ENCODE measurements around the gene RHOF. TPM values are rescaled to one million over a fixed set of nuclear protein-coding genes. Genes with fewer than 3 reads are reported as not detected.

The RHOF gene
- total RNA-seq, 1 donor from 2014 or later, result 25.5 TPM

- Mint-ChIP-seq H3K9me3 (no peaks in the 10 kb centered on the region), H3K4me1 (peaks cover 48% of the 10 kb centered on the region), H3K36me3 (ENCODE audit: low read depth) (peaks cover 6% of the 10 kb centered on the region), H3K27me3 (ENCODE audit: low read depth) (no peaks in the 10 kb centered on the region), H3K4me3 (peak overlapping the region; percentile 50), H3K27ac (ENCODE audit: unreplicated experiment) (no peak overlapping the region)
- TF ChIP-seq CTCF (conservative IDR thresholded peaks at IDR 0.05), result no peak
- no peak for DNase-seq (ENCODE audit: low read depth, low spot score)
Observed at GRCh38 chr12:121808623-121809022, 15.1 kb upstream of the RHOF start.

- no peak for DNase-seq (ENCODE audit: low read depth, low spot score)
- Mint-ChIP-seq H3K27me3 (ENCODE audit: low read depth) (peaks cover 3% of the 10 kb centered on the region), H3K4me1 (peaks cover 45% of the 10 kb centered on the region), H3K4me3 (peak overlapping the region; percentile 84), H3K36me3 (ENCODE audit: low read depth) (peaks cover 6% of the 10 kb centered on the region), H3K9me3 (no peaks in the 10 kb centered on the region), H3K27ac (ENCODE audit: unreplicated experiment) (no peak overlapping the region)
- TF ChIP-seq CTCF (conservative IDR thresholded peaks at IDR 0.05), result no peak
Observed at GRCh38 chr12:121807642-121808347, 14.3 kb upstream of the RHOF start.

- peak overlapping the region; percentile 73 for H3K27ac Mint-ChIP-seq (ENCODE audit: unreplicated experiment)
Observed at GRCh38 chr12:121806546-121807423, 13.3 kb upstream of the RHOF start.

GRCh38 chr12:121806009-121806545 lies 12.6 kb upstream of the RHOF start:
- Mint-ChIP-seq H3K4me3 (peak overlapping the region; percentile 84), H3K27ac (ENCODE audit: unreplicated experiment) (peak overlapping the region; percentile 73), H3K4me1 (peaks cover 47% of the 10 kb centered on the region), H3K27me3 (ENCODE audit: low read depth) (peaks cover 15% of the 10 kb centered on the region), H3K9me3 (no peaks in the 10 kb centered on the region), H3K36me3 (ENCODE audit: low read depth) (peaks cover 14% of the 10 kb centered on the region)
- no peak for TF ChIP-seq CTCF (conservative IDR thresholded peaks at IDR 0.05)
- DNase-seq (ENCODE audit: low read depth, low spot score), result no peak

More at GRCh38 chr12:121806546-121807423, 13.3 kb upstream of the RHOF start:
- no peak for DNase-seq (ENCODE audit: low read depth, low spot score)
- peaks cover 8% of the 10 kb centered on the region for H3K27me3 Mint-ChIP-seq (ENCODE audit: low read depth)
- TF ChIP-seq CTCF (conservative IDR thresholded peaks at IDR 0.05), result no peak
- H3K4me3 Mint-ChIP-seq, result peak overlapping the region; percentile 84
- peaks cover 46% of the 10 kb centered on the region for H3K4me1 Mint-ChIP-seq
- H3K9me3 Mint-ChIP-seq, result no peaks in the 10 kb centered on the region
- peaks cover 8% of the 10 kb centered on the region for H3K36me3 Mint-ChIP-seq (ENCODE audit: low read depth)

GRCh38 chr12:121805171-121806008 lies 11.9 kb upstream of the RHOF start:
- Mint-ChIP-seq H3K9me3 (no peaks in the 10 kb centered on the region), H3K27me3 (ENCODE audit: low read depth) (peaks cover 15% of the 10 kb centered on the region), H3K4me3 (peak overlapping the region; percentile 84), H3K27ac (ENCODE audit: unreplicated experiment) (no peak overlapping the region), H3K4me1 (peaks cover 42% of the 10 kb centered on the region), H3K36me3 (ENCODE audit: low read depth) (peaks cover 14% of the 10 kb centered on the region)
- no peak for DNase-seq (ENCODE audit: low read depth, low spot score)
- no peak for TF ChIP-seq CTCF (conservative IDR thresholded peaks at IDR 0.05)
